GM12872 (cell line): Measurements from ENCODE around the gene TTLL4.

Experiments used
- TF ChIP-seq, protein P1 (sequence below): IDR thresholded peaks from 3 replicates; pipeline ENCODE4 v1.5.1; 2011; ENCODE audit warnings: low read depth, mild to moderate bottlenecking, low read length, moderate library complexity; ENCODE audit not compliant: insufficient read depth

TTLL4 gene, protein sequence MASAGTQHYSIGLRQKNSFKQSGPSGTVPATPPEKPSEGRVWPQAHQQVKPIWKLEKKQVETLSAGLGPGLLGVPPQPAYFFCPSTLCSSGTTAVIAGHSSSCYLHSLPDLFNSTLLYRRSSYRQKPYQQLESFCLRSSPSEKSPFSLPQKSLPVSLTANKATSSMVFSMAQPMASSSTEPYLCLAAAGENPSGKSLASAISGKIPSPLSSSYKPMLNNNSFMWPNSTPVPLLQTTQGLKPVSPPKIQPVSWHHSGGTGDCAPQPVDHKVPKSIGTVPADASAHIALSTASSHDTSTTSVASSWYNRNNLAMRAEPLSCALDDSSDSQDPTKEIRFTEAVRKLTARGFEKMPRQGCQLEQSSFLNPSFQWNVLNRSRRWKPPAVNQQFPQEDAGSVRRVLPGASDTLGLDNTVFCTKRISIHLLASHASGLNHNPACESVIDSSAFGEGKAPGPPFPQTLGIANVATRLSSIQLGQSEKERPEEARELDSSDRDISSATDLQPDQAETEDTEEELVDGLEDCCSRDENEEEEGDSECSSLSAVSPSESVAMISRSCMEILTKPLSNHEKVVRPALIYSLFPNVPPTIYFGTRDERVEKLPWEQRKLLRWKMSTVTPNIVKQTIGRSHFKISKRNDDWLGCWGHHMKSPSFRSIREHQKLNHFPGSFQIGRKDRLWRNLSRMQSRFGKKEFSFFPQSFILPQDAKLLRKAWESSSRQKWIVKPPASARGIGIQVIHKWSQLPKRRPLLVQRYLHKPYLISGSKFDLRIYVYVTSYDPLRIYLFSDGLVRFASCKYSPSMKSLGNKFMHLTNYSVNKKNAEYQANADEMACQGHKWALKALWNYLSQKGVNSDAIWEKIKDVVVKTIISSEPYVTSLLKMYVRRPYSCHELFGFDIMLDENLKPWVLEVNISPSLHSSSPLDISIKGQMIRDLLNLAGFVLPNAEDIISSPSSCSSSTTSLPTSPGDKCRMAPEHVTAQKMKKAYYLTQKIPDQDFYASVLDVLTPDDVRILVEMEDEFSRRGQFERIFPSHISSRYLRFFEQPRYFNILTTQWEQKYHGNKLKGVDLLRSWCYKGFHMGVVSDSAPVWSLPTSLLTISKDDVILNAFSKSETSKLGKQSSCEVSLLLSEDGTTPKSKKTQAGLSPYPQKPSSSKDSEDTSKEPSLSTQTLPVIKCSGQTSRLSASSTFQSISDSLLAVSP

DNA sequence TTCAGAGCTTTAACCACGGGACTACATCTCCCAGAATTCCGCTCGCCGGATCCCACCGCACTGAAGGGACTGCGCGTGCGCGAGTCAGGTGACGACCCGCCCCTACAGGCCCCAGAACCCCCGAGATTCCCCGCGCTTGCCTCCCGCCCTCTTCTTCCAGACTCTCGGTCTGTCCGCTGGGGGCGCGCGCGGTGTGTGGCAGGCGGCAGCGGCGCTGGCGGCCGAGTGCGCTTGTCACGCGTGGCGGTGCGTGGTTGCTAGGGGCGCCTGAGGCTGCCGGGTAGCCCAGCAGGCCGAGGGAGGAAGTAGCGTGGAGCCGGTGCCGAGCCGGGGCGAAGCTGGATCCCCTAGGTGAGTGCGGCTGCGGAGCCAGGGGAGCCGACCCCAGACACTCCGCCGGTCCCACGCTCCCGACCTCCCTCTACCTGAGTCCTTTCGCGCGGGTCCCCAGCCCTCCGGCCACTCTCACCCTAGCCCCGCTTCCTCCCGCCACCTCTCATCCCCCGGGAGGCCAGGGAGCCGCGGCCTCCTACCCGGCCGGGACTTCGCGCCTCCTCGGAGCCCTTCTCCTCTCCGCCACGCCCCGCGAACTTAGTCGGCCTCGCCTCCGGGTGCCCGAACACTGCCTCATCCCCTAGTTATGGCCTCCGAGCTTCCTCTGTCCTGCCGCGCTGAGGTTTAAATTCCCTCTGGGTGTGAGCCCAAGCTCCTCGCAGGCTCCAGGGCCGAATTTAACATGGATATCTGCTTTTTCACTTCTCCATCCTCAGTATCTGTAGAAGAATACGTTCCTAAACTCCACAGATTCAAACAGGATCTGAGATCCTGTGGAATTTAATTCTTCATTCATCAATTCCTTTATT lies at the start of gene TTLL4:
Gene TTLL4, plus strand, starts transcription at position 149 of the 863 bp plus-strand sequence. CDS start 26,842 bp downstream, outside the sequence.
- TF ChIP-seq, protein P1, sequence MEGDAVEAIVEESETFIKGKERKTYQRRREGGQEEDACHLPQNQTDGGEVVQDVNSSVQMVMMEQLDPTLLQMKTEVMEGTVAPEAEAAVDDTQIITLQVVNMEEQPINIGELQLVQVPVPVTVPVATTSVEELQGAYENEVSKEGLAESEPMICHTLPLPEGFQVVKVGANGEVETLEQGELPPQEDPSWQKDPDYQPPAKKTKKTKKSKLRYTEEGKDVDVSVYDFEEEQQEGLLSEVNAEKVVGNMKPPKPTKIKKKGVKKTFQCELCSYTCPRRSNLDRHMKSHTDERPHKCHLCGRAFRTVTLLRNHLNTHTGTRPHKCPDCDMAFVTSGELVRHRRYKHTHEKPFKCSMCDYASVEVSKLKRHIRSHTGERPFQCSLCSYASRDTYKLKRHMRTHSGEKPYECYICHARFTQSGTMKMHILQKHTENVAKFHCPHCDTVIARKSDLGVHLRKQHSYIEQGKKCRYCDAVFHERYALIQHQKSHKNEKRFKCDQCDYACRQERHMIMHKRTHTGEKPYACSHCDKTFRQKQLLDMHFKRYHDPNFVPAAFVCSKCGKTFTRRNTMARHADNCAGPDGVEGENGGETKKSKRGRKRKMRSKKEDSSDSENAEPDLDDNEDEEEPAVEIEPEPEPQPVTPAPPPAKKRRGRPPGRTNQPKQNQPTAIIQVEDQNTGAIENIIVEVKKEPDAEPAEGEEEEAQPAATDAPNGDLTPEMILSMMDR: peak; percentile 72

DNA sequence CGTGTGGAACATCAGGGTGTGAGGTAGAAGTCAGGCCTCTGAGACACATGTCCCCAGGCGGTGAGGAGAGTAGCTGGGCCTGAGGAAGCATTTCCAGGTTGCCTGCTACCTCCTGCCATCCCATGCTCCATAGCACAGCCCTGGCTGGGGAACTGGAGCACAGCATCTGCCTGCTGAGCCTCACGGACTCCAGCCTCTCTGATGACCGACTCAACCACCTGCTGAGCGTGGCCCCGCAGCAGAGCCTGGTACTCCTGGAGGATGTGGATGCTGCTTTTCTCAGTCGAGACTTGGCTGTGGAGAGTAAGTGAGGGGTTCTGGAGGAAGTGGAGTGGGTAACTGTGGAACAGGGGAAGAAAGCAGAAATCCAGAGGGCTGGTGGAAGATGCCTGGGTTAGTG lies 48.3 kb upstream of the TTLL4 start:
- TF ChIP-seq, protein P1: no peak

DNA sequence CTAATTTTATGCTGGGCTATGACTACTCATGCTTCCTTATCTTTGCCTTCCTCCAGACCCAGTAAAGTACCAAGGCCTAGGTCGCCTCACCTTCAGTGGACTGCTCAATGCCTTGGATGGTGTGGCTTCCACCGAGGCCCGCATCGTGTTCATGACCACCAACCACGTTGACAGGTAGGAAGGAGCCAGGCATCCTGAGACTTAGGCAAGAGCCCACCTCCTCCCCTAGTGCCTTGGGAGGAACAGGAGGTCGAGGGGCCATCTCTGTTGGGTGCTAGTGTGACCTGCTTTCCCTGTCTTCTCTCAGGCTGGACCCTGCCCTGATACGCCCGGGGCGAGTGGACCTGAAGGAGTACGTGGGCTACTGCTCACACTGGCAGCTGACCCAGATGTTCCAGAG lies 47.8 kb upstream of the TTLL4 start:
- TF ChIP-seq, protein P1: no peak

DNA sequence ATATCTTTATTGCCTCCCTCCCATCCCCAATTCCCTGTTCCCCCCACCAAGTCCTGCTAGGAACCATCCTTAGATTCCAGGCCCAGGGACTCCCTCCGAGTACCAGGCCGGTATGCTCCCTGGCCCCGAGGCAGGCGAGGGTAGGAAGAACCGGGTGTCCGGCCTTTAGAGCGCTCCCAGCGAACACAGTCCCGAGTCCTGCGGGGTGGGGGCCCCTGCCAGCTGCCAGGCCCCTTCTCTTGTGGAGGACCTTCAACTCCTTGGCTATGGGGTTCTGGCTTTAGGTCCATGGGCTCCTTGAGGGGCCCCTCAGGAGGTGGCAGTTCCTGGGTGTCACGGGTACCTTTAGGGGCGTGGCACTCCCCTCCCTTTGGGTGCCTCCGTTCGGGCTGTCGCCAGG lies 46.7 kb upstream of the TTLL4 start:
- TF ChIP-seq, protein P1: no peak

DNA sequence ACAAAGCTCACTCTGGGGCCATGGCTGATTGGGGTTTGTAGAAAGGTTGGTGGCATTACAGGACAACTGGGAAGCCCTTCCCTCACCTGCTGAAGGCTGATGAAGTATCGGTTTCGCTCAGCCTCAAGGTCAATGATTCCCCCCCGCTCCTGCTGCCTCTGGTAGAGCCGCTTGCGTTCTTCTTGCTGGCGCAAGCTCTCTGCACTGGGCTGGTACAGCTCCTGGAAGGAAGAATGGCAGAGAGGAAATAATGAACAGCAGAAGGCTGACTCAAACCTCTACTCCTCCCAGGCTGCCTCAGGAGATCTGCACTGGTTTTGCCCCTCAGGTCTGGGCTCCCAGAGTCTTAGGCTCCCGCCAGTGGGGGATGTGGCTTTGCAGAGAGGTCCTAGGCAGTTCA lies 46.0 kb upstream of the TTLL4 start:
- TF ChIP-seq, protein P1: no peak

DNA sequence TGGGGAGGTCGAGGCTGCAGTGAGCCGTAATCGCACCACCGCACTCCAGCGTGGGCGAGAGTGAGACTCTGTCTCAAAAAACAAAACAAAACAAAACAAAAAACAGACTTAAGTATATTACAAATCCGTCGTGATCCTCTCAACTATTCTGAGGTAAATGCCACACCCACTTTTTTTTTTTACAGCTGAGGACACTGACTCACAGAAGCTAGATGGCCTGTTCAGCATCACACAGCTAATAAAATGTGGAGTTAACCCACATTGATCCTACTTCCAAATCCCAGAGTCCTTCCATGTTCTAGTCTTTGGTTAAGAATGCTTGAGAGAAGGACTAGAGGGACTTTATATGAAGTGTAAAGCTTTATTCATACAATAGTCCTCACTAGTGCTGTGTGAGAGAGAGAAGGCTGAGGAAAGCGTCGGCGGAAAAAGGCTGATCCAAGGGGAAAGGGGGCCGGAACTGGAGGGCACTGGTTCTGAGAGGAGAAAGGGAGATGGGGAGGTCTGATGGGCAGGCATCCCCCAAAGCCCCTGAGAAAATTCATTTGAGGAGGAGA lies 39.5 kb upstream of the TTLL4 start:
- TF ChIP-seq, protein P1: no peak
